Femur (tissue), 1 donor: ENCODE data around the gene DCUN1D3.
A peak's percentile ranks its signal among the peaks of the same experiment; 100 is the strongest.
"Not testable (repeated sequence)": the region's sequence is repeated elsewhere in the genome, so short reads cannot be mapped to it uniquely, and the experiment has no call there.

Experiments
- DNase-seq: peaks from one replicate; pipeline ENCODE4 v3.0.0-alpha.2; 2017

Gene DCUN1D3, protein sequence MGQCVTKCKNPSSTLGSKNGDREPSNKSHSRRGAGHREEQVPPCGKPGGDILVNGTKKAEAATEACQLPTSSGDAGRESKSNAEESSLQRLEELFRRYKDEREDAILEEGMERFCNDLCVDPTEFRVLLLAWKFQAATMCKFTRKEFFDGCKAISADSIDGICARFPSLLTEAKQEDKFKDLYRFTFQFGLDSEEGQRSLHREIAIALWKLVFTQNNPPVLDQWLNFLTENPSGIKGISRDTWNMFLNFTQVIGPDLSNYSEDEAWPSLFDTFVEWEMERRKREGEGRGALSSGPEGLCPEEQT

DNA sequence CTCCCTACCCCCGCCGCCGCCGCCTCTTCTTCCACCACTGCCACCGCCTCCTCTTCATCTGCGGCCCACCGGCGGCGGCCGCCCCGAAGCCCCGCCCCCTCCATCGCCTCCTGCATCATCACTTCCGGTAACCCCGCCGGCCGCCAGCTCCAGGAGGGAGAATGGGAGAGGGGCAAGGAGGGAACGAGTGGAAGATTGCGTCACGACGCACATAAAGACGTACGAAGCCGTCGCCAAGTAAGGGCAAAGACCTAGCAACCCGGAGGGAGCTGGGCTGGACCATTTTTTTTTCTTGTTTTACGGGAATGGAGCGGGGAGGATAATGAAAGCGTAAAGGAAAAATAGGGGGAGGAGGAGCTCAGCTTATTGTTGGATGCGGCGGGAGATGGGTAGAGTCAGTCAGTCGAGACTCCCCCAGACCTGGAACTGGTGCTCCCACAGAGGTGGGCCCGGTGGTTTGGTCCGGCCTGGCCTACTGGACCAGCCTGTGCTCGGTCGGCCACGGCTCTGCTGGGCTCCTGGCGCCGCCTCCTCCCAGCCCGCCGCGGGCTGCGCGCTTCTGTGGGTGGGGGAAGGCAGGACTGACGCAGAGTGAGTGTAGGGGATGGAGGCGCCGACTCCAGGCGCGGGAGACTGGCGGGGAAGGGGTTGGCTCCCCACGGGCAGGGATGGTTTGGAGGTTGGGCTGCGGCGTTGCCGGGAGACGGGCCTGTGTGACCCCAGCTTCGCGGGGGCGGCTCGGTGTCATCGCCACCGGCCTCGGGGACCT is at the start of gene DCUN1D3, which contains the start of gene LYRM1:
DCUN1D3 (minus strand) TSS at position 60 of the 769 bp plus-strand sequence. CDS start 37,820 bp downstream, outside the sequence.
LYRM1 (plus strand) TSS at position 473 of the 769 bp plus-strand sequence. CDS start 14,785 bp downstream, outside the sequence.
- peak; percentile 98 for DNase-seq

DNA sequence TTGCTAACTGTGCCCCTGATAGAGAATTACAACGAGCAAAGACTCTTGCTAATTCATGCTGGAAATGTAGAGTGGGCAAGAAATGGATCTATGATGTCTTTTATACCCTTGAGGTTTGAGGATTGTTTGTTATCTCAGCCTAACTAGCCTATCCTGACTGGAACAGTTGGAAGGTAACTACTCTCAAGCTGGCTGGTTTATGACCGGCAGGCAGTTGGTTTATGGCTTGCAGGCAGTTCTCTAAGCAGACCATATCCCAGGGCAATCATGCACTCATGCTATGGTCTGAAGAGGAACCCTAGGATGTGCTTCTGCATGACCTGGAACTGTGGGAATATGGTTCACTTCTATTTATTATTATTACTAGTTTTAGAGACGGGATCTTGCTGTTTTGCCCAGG is 49.5 kb upstream of the DCUN1D3 start:
- no peak for DNase-seq

DNA sequence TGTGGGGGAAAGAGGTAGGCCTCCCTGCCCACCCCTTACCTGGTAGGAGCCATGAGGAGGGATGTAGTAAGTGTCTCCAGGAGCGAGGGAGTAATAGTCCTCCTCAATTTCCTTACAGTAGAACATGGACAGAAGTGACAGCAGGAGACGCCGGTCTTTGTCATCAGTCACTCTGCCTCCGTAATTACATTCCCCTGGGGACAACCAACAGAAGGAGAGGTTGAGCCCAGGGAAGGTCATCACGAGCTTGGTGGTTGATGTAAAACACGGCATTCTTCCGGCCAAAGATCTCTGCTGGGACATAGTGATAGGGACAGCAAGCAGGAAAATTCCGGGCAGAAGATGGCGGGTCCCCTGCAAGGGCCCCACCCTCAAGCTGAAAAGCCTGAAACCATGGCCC is 48.3 kb upstream of the DCUN1D3 start:
- DNase-seq = no peak

DNA sequence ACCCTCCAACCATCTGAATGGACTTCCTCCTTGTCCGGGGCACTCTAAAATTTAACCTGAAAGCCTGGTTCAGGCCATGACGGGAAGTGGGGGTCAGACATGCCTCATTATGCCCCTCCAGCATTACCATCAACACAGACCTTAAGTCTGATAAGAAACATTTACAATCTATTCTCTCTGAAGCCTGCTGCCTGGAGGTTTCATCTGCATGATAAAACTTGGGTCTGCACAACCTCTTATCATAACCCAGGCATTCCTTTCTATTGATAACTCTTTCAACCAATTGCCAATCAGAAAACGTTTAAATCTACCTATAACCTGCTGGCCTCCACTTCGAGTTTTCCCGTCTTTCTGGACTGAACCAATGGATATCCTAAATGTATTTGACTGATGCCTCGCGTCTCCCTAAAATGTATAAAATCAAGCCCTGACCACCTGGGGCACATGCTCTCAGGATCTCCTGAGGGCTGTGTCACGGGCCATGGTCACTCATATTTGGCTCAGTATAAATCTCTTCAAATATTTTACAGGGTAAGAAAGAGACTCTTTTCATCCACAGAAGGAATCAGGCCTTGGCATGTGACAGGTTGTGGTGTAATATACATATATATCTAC is 46.0 kb upstream of the DCUN1D3 start:
- no peak for DNase-seq

DNA sequence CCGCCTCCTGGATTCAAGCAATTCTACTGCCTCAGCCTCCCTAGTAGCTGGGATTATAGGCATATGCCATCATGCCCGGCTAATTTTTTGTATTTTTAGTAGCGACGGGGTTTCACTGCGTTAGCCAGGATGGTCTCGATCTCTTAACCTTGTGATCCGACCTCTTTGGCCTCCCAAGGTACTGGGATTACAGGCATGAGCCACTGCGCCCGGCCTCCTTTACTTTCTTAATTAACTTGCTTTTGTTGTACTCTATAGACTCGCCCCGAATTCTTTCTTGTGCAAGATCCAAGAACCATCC is 45.4 kb upstream of the DCUN1D3 start:
- DNase-seq = not testable (repeated sequence)

DNA sequence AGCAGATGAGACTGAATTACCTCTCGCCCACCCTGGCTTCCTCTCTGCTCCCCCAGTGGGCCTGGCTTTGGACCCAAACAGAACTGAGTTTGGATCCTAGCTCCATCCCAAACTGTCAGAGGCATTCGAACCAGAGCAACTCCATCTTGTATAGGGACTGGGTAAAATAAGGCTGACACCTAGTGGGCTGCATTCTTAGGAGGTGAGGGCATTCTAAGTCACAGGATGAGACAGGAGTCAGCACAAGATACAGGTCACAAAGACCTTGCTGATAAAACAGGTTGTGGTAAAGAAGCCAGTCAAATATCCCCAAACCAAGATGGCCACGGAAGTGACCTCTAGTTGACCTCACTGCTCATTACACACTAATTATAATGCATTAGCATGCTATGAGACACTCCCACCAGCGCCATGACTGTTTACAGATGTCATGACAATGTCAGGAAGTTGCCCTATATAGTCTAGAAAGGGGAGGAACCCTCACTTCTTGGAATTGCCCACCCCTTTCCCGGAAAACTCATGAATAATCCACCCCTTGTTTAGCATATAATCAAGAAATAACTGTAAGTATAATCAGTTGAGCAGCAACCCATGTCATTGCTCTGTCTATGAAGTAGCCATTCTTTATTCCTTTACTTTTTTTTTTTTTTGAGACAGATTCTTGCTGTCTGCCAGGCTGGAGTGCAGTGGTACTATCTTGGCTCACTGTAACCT is 44.9 kb upstream of the DCUN1D3 start:
- no peak for DNase-seq

DNA sequence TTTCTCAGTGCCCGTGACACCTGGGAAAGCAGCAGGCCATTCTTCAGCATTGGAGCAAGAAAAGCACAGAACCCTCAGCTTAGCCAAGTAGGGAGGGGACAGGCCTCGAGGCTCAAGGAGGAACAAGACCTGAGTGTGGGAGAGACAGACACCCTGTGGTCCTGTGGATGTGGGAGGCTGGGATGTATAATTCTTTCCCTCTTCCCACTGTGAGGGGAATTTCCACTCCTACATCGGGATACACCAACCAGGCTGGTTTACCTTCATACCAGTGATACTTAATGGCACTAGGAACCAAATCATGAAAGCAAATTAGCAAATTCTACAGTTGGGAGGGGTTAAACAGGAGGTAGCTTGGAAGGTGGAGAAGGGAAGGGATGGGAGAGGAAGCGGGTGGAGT is 42.1 kb upstream of the DCUN1D3 start:
- no peak for DNase-seq

DNA sequence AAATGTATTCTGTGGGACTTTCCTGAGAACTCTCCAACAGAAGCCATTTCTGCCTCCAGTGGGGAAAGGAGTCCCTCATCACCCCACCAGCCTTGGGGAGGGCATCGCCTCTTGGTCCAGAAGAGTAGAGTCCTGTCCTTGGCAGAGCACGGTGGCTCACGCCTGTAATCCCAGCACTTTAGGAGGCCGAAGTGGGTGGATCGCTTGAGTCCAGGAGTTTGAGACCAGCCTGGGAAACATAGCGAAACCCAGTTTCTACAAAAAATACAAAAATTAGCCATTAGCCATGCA is 41.4 kb upstream of the DCUN1D3 start:
- no peak for DNase-seq

DNA sequence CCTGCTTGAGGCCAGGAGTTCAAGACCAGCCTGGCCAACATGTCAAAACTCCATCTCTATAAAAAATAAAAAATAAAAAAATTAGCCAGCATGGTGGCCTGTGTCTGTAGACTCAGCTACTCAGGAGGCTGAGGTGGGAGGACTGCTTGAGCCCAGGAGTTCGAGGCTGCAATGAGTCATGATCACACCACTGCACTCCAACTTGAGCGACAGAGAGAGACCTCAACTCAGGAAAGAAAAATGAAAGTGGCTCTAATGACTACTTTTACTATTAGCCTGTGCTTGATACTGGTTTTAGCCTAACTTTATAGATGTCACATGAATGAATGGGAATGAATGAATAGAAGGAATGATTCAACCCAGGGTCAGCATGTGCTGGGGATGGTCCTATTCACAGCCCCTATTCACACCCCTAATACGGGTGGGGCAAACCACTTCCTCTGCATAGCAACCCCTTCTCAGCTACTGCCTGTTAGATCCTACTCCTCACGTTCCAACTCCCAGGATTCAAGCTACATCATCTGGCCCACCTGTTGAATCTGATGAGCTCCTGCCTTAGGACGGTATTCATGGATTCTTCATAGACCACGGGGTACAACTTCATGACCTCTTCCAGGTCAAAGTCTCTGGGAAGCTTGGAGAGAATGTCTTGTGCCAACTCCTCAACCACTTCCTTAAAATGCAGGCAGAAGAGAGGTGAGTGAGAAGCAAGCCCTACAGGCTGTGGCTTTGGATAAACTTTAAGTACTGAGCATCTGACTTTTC is 40.9 kb upstream of the DCUN1D3 start:
- DNase-seq = no peak

DNA sequence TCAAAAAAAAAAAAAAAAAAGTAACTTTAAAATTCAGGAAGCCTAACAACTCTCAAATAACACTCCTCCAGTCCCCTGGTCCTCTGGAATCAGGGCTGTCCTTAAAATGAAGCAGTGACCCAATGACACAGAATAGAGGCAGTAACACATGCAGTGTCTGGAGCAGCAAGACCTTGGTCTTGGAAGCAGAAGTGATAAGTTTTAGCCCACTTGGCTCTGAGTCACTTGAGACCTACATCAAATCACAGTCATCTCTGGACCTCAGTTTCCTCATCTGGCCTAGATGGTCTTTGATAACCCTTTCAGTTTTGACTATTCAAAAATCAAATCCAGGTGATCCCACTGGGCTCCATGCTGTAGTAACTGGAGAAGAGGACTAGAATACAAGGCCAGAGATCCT is 39.5 kb upstream of the DCUN1D3 start:
- no peak for DNase-seq

DNA sequence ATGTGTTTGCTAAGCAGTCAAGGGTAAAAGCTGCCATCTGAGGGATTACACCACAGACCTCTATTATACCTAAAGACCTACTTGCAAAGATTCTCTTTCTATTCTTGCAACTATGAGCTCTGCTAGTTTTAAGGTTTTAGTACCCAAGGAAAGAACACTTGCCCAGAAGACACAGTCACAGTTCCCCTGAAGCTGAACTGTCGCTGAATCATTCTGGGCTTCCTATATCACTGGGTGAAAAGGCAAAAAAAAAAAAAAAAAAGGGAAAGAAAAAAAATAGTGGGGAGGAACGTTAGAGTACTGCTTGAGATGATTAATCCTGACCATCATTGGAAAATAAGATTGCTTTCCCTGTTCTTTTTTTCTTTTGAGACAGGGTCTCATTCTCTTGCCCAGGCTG is 38.3 kb upstream of the DCUN1D3 start:
- no peak for DNase-seq

DNA sequence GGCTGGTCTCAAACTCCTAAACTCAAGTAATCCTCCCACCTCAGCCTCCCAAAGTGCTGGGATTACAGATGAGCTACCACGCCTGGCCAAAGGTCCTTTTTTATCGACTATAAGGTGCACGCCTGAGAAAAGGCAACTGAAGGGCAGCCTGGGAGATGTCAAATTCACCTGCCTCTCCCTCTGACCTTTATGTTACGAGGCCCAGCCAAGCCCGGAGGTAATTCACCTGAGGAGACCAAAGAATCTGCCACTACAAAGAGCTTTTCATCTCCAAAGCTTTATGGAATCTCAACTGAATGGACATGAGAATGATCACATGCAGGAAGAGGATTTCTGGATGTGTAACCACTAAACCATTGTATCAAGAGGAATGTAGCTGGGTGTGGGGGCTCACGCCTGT is 37.6 kb upstream of the DCUN1D3 start:
- no peak for DNase-seq

DNA sequence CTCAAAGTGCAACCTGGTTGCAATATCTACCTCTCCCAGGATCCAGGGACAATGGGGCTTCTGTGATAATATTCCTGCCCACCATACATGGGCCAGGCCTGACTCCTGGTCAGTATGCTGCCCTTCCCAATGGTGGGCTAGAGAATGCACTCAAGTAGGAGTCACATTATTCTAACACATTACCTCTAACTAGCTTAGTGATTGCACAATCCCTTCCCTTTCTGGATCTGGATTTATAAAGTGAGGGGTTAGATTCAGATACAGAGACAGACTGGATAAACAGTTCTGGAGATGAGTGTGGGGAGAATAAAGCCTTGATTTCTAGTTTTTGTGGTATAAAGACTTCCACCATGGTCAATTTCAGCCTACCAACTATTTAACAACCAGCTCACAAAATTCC is 33.4 kb upstream of the DCUN1D3 start:
- no peak for DNase-seq

DNA sequence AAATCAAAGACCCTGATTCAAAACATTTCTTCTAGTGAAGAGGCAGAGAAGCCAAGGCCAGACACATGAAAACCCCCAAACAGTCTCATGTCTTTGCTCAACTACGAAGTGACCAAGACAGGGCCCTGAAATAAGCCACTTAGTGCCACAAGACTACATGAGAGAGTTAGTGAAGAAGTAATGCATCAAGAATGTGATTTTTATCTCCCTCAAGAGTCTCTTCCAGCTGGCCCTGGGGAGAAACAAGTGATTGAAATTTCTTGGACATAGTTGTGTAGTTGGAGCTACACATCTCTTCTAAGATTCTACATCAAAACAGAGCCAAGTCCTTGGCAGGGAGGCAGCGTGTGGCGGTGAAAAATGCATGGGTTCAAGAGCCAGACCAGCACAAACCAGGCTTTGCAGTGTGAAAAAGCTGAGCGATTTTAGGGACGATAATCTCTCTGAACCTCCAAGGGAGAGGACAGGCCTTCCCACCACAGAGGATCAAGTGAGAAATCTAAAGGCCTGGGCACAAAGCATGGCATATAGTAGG is 31.0 kb upstream of the DCUN1D3 start:
- no peak for DNase-seq

DNA sequence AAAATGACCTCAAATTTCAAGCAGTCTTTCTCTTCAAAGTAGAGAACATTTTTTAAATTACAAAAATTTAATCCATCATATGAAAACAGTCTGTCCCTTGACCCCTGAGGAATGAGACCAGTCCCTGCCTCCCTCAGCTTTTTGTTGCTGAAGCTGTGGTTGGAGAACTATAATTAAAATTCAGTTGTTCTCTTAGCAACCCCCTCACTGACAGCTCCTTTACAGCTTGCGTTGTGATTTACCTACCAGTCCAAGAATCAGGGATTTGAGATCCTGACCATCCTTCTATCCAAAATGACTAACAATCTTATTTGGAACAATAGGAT is 30.2 kb upstream of the DCUN1D3 start:
- DNase-seq = no peak

DNA sequence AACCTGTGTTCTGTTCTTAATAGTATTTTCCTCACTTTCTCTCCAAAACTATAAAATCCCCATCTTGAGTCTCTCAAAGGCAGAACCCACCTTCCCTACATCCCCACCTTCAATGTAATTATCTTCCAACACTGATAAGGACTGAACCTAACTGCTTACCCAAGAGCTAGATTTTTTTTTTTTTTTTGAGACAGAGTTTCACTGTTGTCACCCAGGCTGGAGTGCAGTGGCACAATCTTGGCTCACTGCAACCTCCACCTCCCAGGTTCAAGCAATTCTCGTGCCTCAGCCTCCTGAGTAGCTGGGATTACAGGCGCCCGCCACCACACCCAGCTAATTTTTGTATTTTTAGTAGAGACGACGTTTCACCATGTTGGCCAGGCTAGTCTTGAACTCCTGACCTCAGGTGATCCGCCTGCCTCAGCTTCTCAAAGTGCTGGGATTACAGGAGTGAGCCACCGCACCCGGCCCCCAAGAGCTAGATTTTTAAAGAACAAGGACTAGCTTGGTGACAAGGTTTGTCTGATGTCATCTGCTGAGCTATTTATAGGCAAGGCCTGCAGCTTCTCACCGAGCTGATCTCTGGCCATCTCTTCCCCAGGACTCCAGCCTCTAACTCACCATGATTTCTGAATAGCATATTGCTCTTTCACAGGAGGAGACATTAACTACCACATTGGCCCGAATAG is 29.7 kb upstream of the DCUN1D3 start:
- not testable (repeated sequence) for DNase-seq

DNA sequence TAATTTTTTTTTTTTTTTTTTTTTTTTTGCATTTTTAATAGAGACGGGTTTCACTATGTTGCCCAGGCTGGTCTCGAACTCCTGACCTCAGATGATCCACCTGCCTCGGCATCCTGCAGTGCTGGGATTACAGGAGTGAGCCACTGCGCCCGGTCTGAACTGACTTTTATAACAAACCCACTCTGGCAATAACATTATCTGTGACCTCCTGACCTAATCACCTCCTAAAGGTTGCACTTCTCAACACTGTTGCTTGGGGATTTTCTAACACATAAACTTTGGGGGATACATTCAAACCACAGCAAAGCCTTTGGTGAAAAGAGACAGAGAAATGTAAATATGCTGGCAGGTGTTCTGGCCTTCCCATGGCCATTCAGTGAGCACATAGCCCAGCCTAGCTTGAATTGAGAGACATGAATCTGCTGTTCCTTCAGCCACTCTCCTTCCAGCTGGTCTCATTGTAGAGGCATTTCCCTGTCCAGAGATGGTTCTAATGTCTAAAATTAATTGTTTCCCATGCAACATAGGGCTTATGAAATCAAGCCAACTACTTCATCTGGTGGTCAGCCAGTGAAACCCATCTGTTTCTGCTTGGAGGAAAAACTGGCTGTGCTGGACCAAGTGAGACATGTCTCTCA is 28.7 kb upstream of the DCUN1D3 start:
- no peak for DNase-seq

DNA sequence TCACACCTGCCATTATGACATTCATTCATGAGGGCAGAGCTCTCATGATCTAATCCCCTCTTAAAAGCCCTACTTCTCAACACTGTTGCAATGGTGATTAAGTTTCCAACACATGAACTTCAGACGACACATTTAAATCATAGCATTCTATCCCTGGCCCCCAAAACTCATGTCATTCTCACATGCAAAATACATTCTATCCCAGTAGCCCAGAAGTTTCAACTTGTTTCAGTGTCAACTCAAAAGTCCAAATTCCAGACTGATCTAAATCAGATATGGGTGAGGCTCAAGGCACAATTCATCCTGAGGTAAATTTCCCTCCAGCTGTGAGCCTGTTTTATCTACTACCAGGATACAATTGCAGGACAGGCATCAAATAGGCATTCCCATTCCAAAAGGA is 25.6 kb upstream of the DCUN1D3 start:
- DNase-seq = no peak

DNA sequence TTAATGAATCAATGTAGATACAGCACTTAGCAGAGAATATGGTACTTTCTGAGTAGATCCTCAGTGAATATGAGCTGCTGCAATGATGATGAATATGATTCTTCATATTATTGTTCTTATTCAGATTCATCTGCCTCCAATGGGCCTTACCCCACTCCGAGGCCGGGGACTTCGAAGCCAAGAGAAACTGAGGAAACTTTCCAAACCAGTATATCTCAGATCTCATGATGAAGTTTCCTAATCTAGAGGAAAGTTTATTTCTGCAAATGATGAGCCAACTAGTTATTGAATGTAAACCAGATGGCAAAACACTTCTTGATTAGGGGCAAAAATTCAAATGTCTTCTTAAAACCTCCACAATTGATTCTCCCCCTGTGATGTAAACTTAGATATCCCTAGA is 23.7 kb upstream of the DCUN1D3 start:
- DNase-seq = no peak

DNA sequence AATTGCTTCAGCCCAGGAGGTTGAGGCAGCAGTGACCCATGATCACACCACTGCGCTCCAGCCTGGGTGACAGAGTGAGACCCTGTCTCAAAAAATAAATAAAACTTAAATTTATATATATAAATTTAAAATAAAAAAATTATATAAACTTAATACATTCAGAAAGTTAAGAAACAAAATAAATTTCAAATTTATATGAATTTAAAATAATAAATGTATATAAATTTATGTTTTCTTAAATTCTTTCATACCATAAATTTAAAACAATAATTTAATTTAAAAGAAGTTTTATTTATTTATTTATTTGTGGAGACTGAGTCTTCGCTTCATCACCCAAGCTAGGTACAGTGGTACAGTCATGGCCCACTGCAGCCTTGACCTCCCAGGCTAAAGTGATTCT is 20.6 kb upstream of the DCUN1D3 start:
- no peak for DNase-seq

DNA sequence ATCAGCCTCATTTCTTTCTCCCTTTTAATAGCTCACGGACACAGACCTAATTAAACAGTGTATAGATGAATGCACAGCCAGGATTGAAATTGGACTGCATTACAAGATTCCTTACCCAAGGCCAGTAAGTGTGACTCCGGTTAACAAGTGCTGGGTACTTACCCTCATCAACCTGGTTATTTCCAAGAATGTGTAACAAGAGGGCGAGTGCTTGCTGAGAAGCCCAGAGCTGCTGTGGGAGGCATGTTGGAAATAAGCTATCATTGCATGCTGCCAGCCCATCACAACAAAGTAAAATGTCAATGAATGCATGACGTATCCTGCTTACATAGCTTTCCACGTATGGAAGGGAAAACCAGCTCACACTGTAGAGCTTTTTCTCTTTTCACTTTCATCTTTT is 19.9 kb upstream of the DCUN1D3 start:
- no peak for DNase-seq
